Measurements from ENCODE around the gene MED15.
A peak's percentile ranks its signal among the peaks of the same experiment; 100 is the strongest.
"Not testable (repeated sequence)": the region's sequence is repeated elsewhere in the genome, so short reads cannot be mapped to it uniquely, and the experiment has no call there.

MED15 gene

DNA sequence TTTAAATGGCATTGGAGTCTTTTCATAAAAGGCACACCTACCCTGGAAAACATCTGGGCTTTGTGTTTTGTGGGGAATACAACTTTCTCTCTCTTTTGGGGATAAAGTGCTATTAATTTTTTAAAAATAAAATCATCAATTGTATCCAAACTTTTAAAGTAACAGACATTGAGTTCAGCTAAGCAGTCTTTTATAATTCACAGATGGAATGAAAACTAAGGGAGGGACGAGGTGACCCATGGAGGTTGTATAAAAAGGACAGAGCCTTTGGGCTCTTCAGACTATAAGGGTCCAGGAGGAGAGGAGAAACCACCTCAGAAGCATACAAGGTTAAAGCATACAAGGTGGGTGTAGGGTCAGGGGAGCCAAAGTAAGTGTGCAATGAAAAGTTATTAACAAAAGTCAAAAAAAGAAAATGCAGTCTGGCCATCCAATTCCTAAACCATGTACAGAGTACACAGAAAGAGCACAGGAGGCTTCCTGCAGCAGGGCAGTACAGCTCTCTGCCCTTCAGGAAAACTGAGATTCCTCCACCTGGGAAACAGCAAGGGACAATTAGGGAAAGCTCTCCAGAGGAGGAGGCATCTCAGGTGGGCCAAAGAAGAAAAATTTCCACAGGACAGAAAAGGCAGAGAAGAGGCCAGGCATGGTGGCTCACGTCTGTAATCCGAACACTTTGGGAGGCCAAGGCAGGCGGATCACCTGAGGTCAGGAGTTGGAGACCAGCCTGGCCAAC is 22.3 kb upstream of the MED15 start:
- no peak for DNase-seq

- DNase-seq = no peak
Observed at GRCh38 chr22:20486229-20486628, 21.2 kb upstream of the MED15 start.

GRCh38 chr22:20487715-20488114 is 19.7 kb upstream of the MED15 start:
- DNase-seq = no peak

GRCh38 chr22:20488946-20489345 is 18.5 kb upstream of the MED15 start:
- DNase-seq = no peak

- DNase-seq = no peak
Observed at GRCh38 chr22:20490183-20490940, 17.0 kb upstream of the MED15 start.

DNA sequence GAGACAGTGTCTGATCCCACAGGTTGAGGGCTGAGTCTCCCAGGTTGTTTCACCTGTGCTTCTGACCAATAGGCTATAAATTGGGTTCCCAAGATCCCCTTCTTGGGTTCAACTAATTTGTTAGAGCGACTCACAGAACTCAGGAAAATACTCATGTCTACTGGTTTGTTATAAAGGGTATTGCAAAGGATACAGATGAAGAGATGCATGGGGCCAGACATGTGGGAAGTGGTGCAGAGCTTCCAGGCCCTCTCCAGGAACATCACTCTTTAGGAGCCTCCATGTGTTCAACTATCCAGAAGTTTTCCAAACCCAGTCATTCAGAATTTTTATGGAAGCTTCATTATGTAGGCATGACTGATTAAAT is 16.5 kb upstream of the MED15 start:
- no peak for DNase-seq

DNA sequence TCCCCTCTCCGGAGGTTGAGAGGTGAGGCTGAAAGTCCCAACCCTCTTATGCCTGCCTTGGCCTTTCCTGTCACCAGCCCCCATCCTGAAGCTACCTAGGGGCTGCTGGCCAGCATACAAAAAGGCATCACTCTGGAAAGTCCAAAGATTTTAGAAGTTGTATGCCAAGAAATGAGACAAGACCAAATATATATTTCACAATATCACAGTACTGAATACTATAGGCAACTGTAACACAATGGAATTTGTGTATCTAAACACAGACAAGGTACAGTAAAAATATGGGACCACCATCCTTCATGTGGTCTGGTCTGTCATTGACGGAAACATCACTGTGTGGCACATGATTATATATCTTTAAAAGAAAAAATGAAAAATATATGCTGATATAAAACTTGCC is 16.1 kb upstream of the MED15 start:
- DNase-seq = no peak

DNA sequence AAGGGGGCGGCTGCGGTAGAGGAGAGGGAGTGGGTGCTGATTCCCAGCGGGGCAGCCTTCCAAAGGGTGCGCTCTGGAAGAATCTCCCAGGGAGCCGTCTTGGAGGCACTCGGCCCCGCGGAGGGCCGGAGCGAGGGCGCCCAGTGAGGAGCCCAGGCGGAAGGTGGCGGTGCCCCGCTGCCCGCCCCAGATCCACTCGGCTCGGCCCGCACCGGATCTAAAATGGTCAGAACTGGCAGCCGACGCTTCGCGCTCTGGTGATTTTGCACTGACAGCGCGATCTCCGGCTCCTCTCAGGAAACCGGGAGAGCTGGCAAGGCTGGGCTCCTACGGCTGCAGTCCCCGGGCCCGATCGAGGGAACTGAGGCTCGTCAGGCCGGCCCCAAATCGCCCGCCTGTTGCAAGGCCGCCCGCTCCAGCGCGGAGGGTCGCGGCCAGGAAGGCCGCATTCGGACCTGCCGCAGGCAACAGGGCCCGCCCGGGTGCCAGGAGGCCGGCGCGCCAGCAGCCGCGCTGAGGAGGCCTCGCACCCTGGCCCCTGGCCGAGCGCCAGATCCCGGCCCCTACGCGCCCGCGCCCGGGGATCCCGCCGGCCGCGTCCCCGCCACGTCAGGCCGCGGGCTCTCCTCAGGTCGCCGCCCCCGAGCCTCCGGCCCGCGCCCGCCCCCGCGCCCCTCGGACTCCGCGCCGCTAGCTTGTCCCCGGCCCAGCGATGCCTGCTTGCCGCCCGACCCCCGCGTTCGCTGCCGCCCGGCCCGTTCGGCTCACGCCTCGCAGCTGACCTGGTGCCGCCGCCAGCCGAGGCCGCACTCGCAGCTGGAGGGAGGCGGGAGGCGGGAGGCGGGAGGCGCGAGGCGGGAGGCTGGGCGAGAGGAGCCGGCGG is 12.2 kb upstream of the MED15 start, which contains the start of gene KLHL22:
Gene KLHL22 (minus strand): TSS at position 818 of the 883 bp plus-strand sequence. CDS start 6,584 bp downstream, outside the sequence.
- DNase-seq = no peak

GRCh38 chr22:20495861-20496681 is 11.3 kb upstream of the MED15 start:
- peak; percentile 73 for DNase-seq

GRCh38 chr22:20497426-20497825 is 10.0 kb upstream of the MED15 start:
- DNase-seq = no peak

DNA sequence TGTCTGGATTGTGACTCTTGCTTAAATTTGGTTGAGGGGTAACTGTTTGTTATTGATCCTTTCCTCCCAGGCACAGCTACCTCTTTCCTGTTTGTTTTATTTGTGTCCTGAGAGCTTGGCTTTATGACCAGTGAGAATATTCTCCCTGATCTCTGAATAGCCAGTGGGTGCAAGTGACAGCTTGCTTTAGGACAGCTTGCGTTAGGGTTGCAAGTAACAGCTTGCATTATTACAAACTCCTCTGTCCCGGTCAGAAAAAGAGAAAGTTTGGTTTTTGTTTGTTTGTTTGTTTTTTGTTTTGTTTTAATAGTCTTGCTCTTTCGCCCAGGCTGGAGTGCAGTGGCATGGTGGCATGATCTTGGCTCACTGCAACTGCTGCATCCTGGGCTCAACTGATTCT is 8.5 kb upstream of the MED15 start:
- DNase-seq = no peak

DNA sequence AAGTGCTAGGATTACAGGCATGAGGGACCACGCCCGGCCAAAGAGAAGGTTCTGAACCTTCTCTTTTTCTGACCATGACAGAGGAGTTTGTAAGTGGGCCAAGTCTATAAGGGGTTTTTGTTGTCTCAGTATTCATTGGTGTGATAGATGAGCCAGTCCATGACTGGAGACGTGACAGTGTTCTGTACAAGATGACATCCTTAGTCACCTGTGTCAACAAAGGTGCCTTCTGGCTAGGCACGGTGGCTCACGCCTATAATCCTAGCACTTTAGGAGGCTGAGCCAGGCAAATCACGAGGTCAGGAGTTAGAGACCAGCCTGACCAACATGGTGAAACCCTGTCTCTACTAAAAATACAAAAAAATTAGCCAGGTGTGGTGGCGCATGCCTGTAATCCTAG is 7.6 kb upstream of the MED15 start:
- no peak for DNase-seq

DNA sequence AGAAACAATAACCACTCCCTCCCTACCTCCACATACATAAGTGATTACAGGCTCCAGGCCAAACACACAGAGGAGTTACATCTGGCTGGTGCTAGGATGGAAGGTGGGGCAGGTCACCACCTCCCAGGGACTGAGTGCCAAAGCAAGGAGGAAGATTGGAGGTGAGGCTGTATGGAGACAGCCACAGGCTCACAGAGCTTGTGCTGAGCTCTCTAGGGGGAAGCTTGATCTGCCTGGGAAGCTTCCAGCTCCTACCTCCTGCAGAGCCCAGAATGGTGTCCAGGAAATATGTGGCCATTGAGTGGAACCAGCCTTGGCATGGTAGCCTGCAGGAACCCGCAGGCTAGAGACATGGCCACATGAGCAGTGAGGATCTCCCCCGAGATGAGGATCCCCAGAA is 3.6 kb upstream of the MED15 start:
- no peak for DNase-seq

- not testable (repeated sequence) for DNase-seq
Observed at GRCh38 chr22:20504293-20504922, 3.0 kb upstream of the MED15 start.

DNA sequence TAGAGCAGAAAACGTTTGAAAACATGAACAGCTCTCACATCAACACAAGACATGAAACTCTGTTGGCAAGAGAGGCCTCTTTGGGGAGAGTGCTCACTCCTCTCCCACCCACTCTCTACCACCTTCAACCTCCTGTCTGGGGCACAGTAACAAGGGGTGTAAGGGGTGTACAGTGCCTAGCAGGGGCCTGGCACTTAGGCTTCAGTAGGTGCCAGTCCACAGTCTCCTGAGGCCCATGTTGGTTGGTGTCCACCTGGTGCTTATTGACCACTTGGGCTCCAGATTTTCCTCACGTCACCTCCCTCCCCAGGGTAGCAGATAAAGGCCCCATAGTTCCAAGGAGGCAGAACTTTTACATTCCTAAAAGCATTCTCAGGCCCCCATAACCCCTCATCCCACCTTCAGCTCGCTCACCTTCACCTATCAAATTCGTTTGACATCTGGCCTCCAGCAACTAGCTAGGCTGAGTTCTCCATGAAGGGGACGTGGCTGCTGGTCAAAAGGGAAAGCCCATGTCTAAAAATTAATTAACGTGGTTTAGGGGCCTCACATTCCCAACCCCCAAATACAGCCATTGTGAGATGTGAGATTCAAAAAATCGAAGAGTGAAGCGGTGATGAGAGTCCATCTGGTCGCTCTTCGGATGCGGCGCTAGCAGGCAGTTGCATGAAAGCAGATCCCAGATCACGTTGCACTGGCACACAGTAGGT is 712 bp upstream of the MED15 start:
- DNase-seq = no peak

DNA sequence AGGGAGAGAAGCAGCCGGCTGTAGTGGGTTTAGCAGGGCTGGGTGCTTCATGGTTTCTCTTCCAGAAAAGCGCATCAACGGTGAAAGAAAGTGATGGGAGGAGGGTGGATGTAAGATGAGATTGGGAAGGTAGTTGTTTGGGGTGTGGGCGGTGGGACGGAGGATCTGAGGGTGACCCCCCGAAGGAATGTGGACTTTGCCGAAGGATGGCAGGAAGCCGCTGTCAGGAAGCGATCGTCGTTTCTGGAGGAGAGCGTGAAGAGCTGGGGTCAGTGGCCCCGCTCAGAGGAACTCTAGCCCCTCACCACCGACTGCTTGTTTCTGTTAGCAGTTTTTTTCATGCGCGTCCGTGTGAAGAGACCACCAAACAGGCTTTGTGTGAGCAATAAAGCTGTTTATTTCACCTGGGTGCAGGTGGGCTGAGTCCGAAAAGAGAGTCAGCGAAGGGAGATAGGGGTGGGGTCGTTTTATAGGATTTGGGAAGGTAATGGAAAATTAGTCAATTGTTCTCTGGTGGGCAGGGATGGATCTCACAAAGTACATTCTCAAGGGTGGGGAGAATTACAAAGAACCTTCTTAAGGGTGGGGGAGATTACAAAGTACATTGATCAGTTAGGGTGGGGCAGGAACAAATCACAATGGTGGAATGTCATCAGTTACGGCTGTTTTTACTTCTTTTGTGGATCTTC is 801 bp downstream of the MED15 start:
- DNase-seq = not testable (repeated sequence)

DNA sequence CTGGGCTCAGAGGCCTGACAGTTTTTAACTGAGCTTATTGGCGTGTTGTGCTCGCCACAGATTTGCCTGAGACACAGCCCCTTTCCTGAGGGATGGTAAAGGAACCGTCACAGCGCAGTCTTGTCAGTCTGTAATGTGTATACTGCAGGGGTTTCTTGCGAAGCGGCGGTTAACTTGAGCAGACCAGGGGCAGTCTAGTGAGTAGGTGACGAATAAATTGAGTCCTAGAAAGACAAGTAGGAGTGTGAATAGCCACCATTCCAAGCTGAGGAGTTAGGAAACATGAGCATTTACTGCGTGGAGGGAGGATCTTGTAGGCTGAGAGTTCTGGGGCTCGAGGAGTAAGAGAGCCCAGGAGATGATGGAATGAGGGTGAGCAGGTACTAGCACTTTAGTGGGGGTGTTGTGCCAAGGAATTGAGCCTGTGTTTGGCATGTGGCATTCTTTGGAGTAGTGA is 1.4 kb downstream of the MED15 start:
- no peak for DNase-seq

GRCh38 chr22:20509344-20510047 is 2.1 kb downstream of the MED15 start:
- DNase-seq = no peak

GRCh38 chr22:20510811-20511577 is 3.6 kb downstream of the MED15 start:
- DNase-seq = no peak
